ENCODE measurements around the gene SLK.
A peak's percentile ranks its signal among the peaks of the same experiment; 100 is the strongest.

Gene SLK

GRCh38 chr10:104054430-104054829 lies 87.5 kb downstream of the SLK start:
- peak; percentile 89 for DNase-seq (ENCODE audit: low spot score)

- DNase-seq (ENCODE audit: low spot score) = no peak
These were observed 89.8 kb downstream of the SLK start for GRCh38 chr10:104056619-104057273.

GRCh38 chr10:104057717-104058116 lies 90.8 kb downstream of the SLK start:
- no peak for DNase-seq (ENCODE audit: low spot score)

GRCh38 chr10:104059364-104059763 lies 92.4 kb downstream of the SLK start:
- DNase-seq (ENCODE audit: low spot score) = no peak

- no peak for DNase-seq (ENCODE audit: low spot score)
These were observed 94.3 kb downstream of the SLK start for GRCh38 chr10:104061196-104061595.

- DNase-seq (ENCODE audit: low spot score) = no peak
These were observed 98.8 kb downstream of the SLK start for GRCh38 chr10:104065748-104066147.

- no peak for DNase-seq (ENCODE audit: low spot score)
These were observed 100.0 kb downstream of the SLK start for GRCh38 chr10:104066945-104067344.

GRCh38 chr10:104067525-104067924 lies 100.6 kb downstream of the SLK start:
- DNase-seq (ENCODE audit: low spot score) = no peak

GRCh38 chr10:104069613-104070012 lies 102.7 kb downstream of the SLK start:
- no peak for DNase-seq (ENCODE audit: low spot score)

GRCh38 chr10:104072786-104073185 lies 105.8 kb downstream of the SLK start:
- no peak for DNase-seq (ENCODE audit: low spot score)

- DNase-seq (ENCODE audit: low spot score) = no peak
These were observed 107.6 kb downstream of the SLK start for GRCh38 chr10:104074505-104074904.

- DNase-seq (ENCODE audit: low spot score) = no peak
These were observed 109.8 kb downstream of the SLK start for GRCh38 chr10:104076743-104077160.

- DNase-seq (ENCODE audit: low spot score) = no peak
These were observed 110.3 kb downstream of the SLK start for GRCh38 chr10:104077247-104077646.

- no peak for DNase-seq (ENCODE audit: low spot score)
These were observed 110.8 kb downstream of the SLK start for GRCh38 chr10:104077663-104078151.

Measured in AG08396 (cell line).